ENCODE results near the gene KIFC3.

GRCh38 chr16:57721356-57722209 lies 80.7 kb downstream of the KIFC3 start:
- TF ChIP-seq CTCF (IDR thresholded peaks at IDR 0.05) (no peak), EP300 (IDR thresholded peaks at IDR 0.05) (no peak), POLR2A (IDR thresholded peaks at IDR 0.05) (no peak), POLR2AphosphoS5 (IDR thresholded peaks at IDR 0.05) (no peak)
